Uterus (tissue), 2 donors: ENCODE results near the gene WDFY1.

Experiments used
- POLR2A ChIP-seq, 2 donors: fragments of 450-650 bp; IDR thresholded peaks; one replicate each; pipeline ENCODE4 v1.6.1; 2016; ENCODE audit warnings: antibody characterized with exemption in 2 of 2, mild to moderate bottlenecking in 1 of 2, moderate library complexity in 1 of 2
- TF ChIP-seq, protein P1 (sequence below), 4 experiments: fragments of 200-600 bp in 2 of 4; fragments of 450-650 bp in 2 of 4; sonication (generic) in 2 of 4; IDR thresholded peaks; one replicate each; pipeline ENCODE4 v1.5.1; 2016 to 2019; ENCODE audit warnings: antibody characterized with exemption in 4 of 4, mild to moderate bottlenecking in 2 of 4, moderate library complexity in 1 of 4

DNA sequence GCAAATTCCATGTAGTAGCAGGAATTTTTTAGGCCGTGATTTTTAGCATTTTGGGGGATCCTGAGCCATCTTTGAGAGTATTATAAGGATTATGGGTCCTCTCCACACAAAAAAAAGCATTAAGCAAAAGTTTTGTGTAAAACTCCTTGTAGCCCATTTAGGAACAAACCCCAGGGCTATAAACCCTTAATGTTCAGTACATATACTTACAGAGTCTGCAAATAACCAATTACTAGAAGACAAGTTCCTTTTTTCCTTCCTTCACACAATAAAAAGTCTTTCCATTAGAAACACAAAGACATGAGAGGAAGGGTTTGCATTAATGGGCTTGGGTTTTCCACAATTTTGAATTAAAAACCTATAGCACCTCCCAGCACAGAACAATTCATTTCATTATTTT, 44.6 kb downstream of the WDFY1 start:
- TF ChIP-seq POLR2A (IDR thresholded peaks at IDR 0.05) = no peak
- TF ChIP-seq, protein P1, sequence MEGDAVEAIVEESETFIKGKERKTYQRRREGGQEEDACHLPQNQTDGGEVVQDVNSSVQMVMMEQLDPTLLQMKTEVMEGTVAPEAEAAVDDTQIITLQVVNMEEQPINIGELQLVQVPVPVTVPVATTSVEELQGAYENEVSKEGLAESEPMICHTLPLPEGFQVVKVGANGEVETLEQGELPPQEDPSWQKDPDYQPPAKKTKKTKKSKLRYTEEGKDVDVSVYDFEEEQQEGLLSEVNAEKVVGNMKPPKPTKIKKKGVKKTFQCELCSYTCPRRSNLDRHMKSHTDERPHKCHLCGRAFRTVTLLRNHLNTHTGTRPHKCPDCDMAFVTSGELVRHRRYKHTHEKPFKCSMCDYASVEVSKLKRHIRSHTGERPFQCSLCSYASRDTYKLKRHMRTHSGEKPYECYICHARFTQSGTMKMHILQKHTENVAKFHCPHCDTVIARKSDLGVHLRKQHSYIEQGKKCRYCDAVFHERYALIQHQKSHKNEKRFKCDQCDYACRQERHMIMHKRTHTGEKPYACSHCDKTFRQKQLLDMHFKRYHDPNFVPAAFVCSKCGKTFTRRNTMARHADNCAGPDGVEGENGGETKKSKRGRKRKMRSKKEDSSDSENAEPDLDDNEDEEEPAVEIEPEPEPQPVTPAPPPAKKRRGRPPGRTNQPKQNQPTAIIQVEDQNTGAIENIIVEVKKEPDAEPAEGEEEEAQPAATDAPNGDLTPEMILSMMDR (IDR thresholded peaks at IDR 0.05) = no peak
